A549 (cell line): ENCODE results near the gene BATF. TPM values are rescaled to one million over a fixed set of nuclear protein-coding genes. Genes with fewer than 3 reads are reported as not detected.

Experiments
- ATAC-seq, 2 experiments: fragments of 200-7000 bp in 1 of 2; fragments of >200 bp in 1 of 2; cut with Nextera tagmentation in 1 of 2; cut with Tn5 transposase in 1 of 2; 3 replicates each; pipeline versions ENCODE4 v1.8.0 to v1.9.1; 2018 to 2020; ENCODE audit warnings: mild to moderate bottlenecking in 1 of 2, moderate library complexity in 1 of 2
- CTCF ChIA-PET: fragments of 300-600 bp; sonication (Branson Sonifier 250); formaldehyde crosslinking; extraction: SDS; loops from one replicate; lab custom pipeline; 2021; ENCODE audit warnings: antibody characterized with exemption, inconsistent platforms; lab: Yijun Ruan, JAX
- POLR2A ChIA-PET: fragments of 350-600 bp; formaldehyde crosslinking; extraction: SDS; loops from one replicate; lab custom pipeline; 2021; ENCODE audit warnings: antibody characterized with exemption, inconsistent platforms; lab: Yijun Ruan, JAX
- DNase-seq, 2 experiments: peaks; one replicate each; pipeline versions ENCODE4 v3.0.0 to v3.0.0-alpha.2; 2011 to 2016; ENCODE audit warnings: low read depth in 1 of 2, low spot score in 1 of 2
- FAIRE-seq: peaks from 2 replicates; lab custom pipeline; 2011; peaks lifted over from hg19 to GRCh38; lab: Jason Lieb, UNC
- H3K27ac ChIP-seq, 2 experiments: fragments of >200 bp; sonication (Bioruptor Twin); formaldehyde crosslinking; 3 replicates each; pipeline ENCODE4 v1.5.1; 2016 to 2017
- H3K4me1 ChIP-seq: fragments of >200 bp; sonication (Bioruptor Twin); formaldehyde crosslinking; 3 replicates; pipeline ENCODE4 v1.6.1; 2016
- H3K4me2 ChIP-seq: fragments of >200 bp; sonication (Bioruptor Twin); formaldehyde crosslinking; 3 replicates; pipeline ENCODE4 v1.6.1; 2016
- H3K4me3 ChIP-seq: fragments of >200 bp; sonication (Bioruptor Twin); formaldehyde crosslinking; 3 replicates; pipeline ENCODE4 v1.5.1; 2016
- H3K9me3 ChIP-seq: fragments of >200 bp; sonication (Bioruptor Twin); formaldehyde crosslinking; 3 replicates; pipeline ENCODE4 v1.6.1; 2016
- CBX2 ChIP-seq: fragments of 200-600 bp; sonication (generic); IDR thresholded peaks from 2 replicates; pipeline ENCODE4 v1.6.1; 2016; ENCODE audit warnings: low read depth, mild to moderate bottlenecking, borderline replicate concordance
- CBX8 ChIP-seq: fragments of 200-600 bp; sonication (generic); IDR thresholded peaks from 2 replicates; pipeline ENCODE4 v1.6.1; 2016
- EHF ChIP-seq: fragments of 250-450 bp; sonication (Bioruptor Pico); IDR thresholded peaks from 2 replicates; pipeline ENCODE4 v1.5.0; 2020; ENCODE audit warnings: mild to moderate bottlenecking
- EHMT2 ChIP-seq: fragments of 200-600 bp; sonication (generic); IDR thresholded peaks from 2 replicates; pipeline ENCODE4 v1.6.1; 2016; ENCODE audit warnings: antibody characterized with exemption, low read depth, mild to moderate bottlenecking, moderate library complexity
- ESRRA ChIP-seq: fragments of 150-350 bp; IDR thresholded peaks from 2 replicates; pipeline ENCODE4 v1.6.1; 2014; ENCODE audit warnings: mild to moderate bottlenecking, low read length, borderline replicate concordance
- FOSB ChIP-seq: fragments of 250-450 bp; sonication (Bioruptor Pico); IDR thresholded peaks from 2 replicates; pipeline ENCODE4 v1.5.0; 2020; ENCODE audit warnings: mild to moderate bottlenecking, moderate library complexity
- HEYL ChIP-seq: fragments of 250-450 bp; sonication (Bioruptor Pico); IDR thresholded peaks from 2 replicates; pipeline ENCODE4 v1.8.0; 2021; ENCODE audit warnings: mild to moderate bottlenecking, moderate library complexity
- HOXB13 ChIP-seq: fragments of 250-450 bp; sonication (Bioruptor Pico); IDR thresholded peaks from 2 replicates; pipeline ENCODE4 v1.5.0; 2020; ENCODE audit warnings: low read depth, mild to moderate bottlenecking, moderate library complexity
- HOXB5 ChIP-seq: fragments of 250-450 bp; sonication (Bioruptor Pico); IDR thresholded peaks from 2 replicates; pipeline ENCODE4 v1.5.0; 2020; ENCODE audit warnings: mild to moderate bottlenecking, moderate library complexity
- JUNB ChIP-seq: fragments of >200 bp; sonication (Bioruptor Twin); formaldehyde crosslinking; IDR thresholded peaks from 2 replicates; pipeline ENCODE4 v1.6.1; 2016
- KDM5A ChIP-seq: fragments of 200-600 bp; sonication (generic); IDR thresholded peaks from 2 replicates; pipeline ENCODE4 v1.6.1; 2016; ENCODE audit warnings: antibody characterized with exemption, mild to moderate bottlenecking
- MYC ChIP-seq: IDR thresholded peaks from 2 replicates; pipeline ENCODE4 v1.6.1; 2012; ENCODE audit warnings: mild to moderate bottlenecking, inconsistent platforms, low read length, improper control_type of control experiment, borderline replicate concordance
- NFE2L2 ChIP-seq: fragments of 150-350 bp; conservative IDR thresholded peaks from 2 replicates; pipeline ENCODE4 v1.6.1; 2014; ENCODE audit warnings: low read length
- NR3C1 ChIP-seq: fragments of >200 bp; sonication (Bioruptor Twin); formaldehyde crosslinking; IDR thresholded peaks from 3 replicates; pipeline ENCODE4 v1.6.1; 2017
- POLR2A ChIP-seq: IDR thresholded peaks from 2 replicates; pipeline ENCODE4 v1.6.1; 2012; ENCODE audit warnings: mild to moderate bottlenecking, low read length
- RAD21 ChIP-seq, 2 experiments: fragments of >200 bp in 1 of 2; sonication (Bioruptor Twin) in 1 of 2; formaldehyde crosslinking in 1 of 2; IDR thresholded peaks in 1 of 2; conservative IDR thresholded peaks in 1 of 2; 2 replicates in 1 of 2; 3 replicates in 1 of 2; pipeline ENCODE4 v1.6.1; 2012 to 2018; ENCODE audit warnings: inconsistent platforms in 1 of 2
- RNF2 ChIP-seq: fragments of 200-600 bp; sonication (generic); IDR thresholded peaks from 2 replicates; pipeline ENCODE4 v1.6.1; 2016; ENCODE audit warnings: low read depth, mild to moderate bottlenecking, antibody characterized with exemption, moderate library complexity, borderline replicate concordance
- SREBF2 ChIP-seq: fragments of 450-650 bp; IDR thresholded peaks from 2 replicates; pipeline ENCODE4 v1.6.1; 2014; ENCODE audit warnings: mild to moderate bottlenecking, moderate library complexity
- ZSCAN20 ChIP-seq: fragments of 250-450 bp; sonication (Bioruptor Pico); IDR thresholded peaks from 2 replicates; pipeline ENCODE4 v1.8.0; 2022; ENCODE audit warnings: mild to moderate bottlenecking, moderate library complexity
- WGBS: methylation state at CpG from one replicate; pipeline ENCODE4 v1.1.6; 2017; ENCODE audit errors: missing lambda C conversion rate; 5-methylcytosine and 5-hydroxymethylcytosine counted together
- polyA plus RNA-seq, 4 experiments: library from polyadenylated mRNA; depleted of rRNA in 3 of 4; stranded (reverse); fragments of >200 nt; fragmentation: RNase III in 1 of 4; extraction: RNeasy Plus Mini Kit Qiagen cat#74134 plus additional on column Dnase treatment in 1 of 4; gene quantifications; 2 replicates in 3 of 4; 3 replicates in 1 of 4; pipeline ENCODE4 v1.2.3, GENCODE V29; 2011 to 2017
- TF ChIP-seq, protein P1 (sequence below): fragments of >200 bp; sonication (Bioruptor Twin); formaldehyde crosslinking; IDR thresholded peaks from 3 replicates; pipeline ENCODE4 v1.5.1; 2016
- TF ChIP-seq, protein P2 (sequence below): fragments of >200 bp; sonication (Bioruptor Twin); formaldehyde crosslinking; IDR thresholded peaks from 3 replicates; pipeline ENCODE4 v1.6.1; 2016
- TF ChIP-seq, protein P3 (sequence below): fragments of 450-650 bp; IDR thresholded peaks from 2 replicates; pipeline ENCODE4 v1.6.1; 2014; ENCODE audit warnings: antibody characterized with exemption
- TF ChIP-seq, protein P4 (sequence below): fragments of >200 bp; sonication (Bioruptor Twin); formaldehyde crosslinking; IDR thresholded peaks from 2 replicates; pipeline ENCODE4 v1.6.1; 2016
- TF ChIP-seq, protein P5 (sequence below): fragments of 150-350 bp; IDR thresholded peaks from 2 replicates; pipeline ENCODE4 v1.6.1; 2014; ENCODE audit warnings: low read depth, mild to moderate bottlenecking, low read length
- TF ChIP-seq, protein P6 (sequence below): fragments of 250-450 bp; sonication (Bioruptor Pico); IDR thresholded peaks from 2 replicates; pipeline ENCODE4 v1.5.0; 2020; ENCODE audit warnings: low read depth, mild to moderate bottlenecking, moderate library complexity
- TF ChIP-seq, protein P7 (sequence below): IDR thresholded peaks from 2 replicates; pipeline ENCODE4 v1.6.1; 2012
- TF ChIP-seq, protein P8 (sequence below): fragments of 250-450 bp; sonication (Bioruptor Pico); IDR thresholded peaks from 2 replicates; pipeline ENCODE4 v1.5.0; 2021; ENCODE audit warnings: mild to moderate bottlenecking, moderate library complexity, borderline replicate concordance

The BATF gene
- polyA plus RNA-seq, 2 of the 4 experiments (the other 2 are of a cell fraction): not detected

DNA sequence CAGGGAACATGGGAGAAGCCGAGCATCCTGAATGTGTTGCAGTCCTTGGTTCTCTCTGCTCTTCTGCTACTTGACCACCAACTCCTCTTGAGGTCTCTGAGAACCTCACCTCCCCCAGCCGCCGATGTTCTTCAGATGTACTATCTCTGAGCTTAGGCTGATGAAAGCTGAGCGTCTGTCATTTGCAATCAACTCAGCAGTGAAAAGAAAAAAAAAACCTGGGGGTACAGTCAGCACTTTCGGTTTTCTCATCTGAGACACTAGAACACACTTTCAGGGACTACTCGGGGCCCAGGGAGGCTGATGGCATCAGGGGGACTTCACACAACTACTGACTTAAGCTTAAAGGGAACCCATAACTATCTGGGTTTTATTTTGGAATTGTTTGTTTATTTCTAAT is 46.5 kb downstream of the BATF start:
- Histone ChIP-seq H3K9me3 (no peaks in the 10 kb centered on the region), H3K4me1 (no peaks in the 10 kb centered on the region), H3K4me3 (no peak overlapping the region), H3K4me2 (no peak overlapping the region), H3K27ac (no peak overlapping the region)
- CTCF ChIA-PET: interaction anchor here (1.5 to 13.7 kb wide), 3 partner anchors 8 to 86 kb away, joined by 7 to 546 read pairs (median 40); partner anchors contain the start of genes ERG28, FLVCR2 and TTLL5
- TF ChIP-seq HOXB13: no peak
- no peak for TF ChIP-seq EHF (CRISPR knock-in tag)
- TF ChIP-seq EHMT2: no peak
- no peak for TF ChIP-seq SREBF2
- TF ChIP-seq, protein P1, sequence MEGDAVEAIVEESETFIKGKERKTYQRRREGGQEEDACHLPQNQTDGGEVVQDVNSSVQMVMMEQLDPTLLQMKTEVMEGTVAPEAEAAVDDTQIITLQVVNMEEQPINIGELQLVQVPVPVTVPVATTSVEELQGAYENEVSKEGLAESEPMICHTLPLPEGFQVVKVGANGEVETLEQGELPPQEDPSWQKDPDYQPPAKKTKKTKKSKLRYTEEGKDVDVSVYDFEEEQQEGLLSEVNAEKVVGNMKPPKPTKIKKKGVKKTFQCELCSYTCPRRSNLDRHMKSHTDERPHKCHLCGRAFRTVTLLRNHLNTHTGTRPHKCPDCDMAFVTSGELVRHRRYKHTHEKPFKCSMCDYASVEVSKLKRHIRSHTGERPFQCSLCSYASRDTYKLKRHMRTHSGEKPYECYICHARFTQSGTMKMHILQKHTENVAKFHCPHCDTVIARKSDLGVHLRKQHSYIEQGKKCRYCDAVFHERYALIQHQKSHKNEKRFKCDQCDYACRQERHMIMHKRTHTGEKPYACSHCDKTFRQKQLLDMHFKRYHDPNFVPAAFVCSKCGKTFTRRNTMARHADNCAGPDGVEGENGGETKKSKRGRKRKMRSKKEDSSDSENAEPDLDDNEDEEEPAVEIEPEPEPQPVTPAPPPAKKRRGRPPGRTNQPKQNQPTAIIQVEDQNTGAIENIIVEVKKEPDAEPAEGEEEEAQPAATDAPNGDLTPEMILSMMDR: no peak
- TF ChIP-seq NFE2L2: no peak
- no peak for TF ChIP-seq HEYL
- no peak for TF ChIP-seq CBX2
- TF ChIP-seq ESRRA: no peak
- no peak for TF ChIP-seq CBX8
- TF ChIP-seq FOSB: no peak
- TF ChIP-seq, protein P2, sequence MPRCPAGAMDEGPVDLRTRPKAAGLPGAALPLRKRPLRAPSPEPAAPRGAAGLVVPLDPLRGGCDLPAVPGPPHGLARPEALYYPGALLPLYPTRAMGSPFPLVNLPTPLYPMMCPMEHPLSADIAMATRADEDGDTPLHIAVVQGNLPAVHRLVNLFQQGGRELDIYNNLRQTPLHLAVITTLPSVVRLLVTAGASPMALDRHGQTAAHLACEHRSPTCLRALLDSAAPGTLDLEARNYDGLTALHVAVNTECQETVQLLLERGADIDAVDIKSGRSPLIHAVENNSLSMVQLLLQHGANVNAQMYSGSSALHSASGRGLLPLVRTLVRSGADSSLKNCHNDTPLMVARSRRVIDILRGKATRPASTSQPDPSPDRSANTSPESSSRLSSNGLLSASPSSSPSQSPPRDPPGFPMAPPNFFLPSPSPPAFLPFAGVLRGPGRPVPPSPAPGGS: no peak
- TF ChIP-seq, protein P3, sequence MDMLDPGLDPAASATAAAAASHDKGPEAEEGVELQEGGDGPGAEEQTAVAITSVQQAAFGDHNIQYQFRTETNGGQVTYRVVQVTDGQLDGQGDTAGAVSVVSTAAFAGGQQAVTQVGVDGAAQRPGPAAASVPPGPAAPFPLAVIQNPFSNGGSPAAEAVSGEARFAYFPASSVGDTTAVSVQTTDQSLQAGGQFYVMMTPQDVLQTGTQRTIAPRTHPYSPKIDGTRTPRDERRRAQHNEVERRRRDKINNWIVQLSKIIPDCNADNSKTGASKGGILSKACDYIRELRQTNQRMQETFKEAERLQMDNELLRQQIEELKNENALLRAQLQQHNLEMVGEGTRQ: no peak
- TF ChIP-seq, protein P4, sequence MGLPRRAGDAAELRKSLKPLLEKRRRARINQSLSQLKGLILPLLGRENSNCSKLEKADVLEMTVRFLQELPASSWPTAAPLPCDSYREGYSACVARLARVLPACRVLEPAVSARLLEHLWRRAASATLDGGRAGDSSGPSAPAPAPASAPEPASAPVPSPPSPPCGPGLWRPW: no peak
- POLR2A ChIA-PET: no interaction called here
- ATAC-seq (no peak), FAIRE-seq (no peak), DNase-seq (no peak)
- 72% methylated on average over 6 of the region's 6 CpGs for WGBS

DNA sequence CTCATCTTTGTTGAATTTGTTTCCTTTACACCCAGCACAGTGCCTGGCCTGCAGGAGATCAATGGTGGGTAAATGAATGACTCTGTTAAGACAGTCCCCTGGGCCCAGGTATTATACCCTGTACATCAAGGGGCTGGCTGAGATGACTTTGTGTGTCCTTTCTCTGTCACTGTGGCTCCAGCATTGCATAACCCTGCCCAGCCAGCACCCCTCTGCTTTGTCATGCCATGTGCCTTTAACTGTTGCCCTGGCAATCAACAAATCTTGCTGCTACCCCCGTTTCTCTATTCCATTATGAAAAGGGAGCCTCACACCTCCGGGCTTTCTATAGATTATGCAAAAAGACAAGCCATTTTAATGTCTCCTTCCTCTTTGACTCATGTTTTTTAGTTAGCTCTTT is 48.5 kb downstream of the BATF start:
- no peak for DNase-seq
- WGBS: 15% methylated on average over 2 of the region's 2 CpGs
- Histone ChIP-seq H3K9me3 (no peaks in the 10 kb centered on the region), H3K4me3 (no peak overlapping the region), H3K4me2 (no peak overlapping the region), H3K4me1 (no peaks in the 10 kb centered on the region), H3K27ac (no peak overlapping the region)
- FAIRE-seq: no peak
- POLR2A ChIA-PET: no interaction called here
- CTCF ChIA-PET: interaction anchor here (0.6 to 13.7 kb wide), 6 partner anchors 9 to 1030 kb away, joined by 3 to 546 read pairs (median 6); partner anchors contain the start of genes ERG28 and TTLL5
- TF ChIP-seq POLR2A (no peak), HOXB5 (CRISPR knock-in tag) (no peak), CBX8 (no peak), KDM5A (no peak), ZSCAN20 (CRISPR knock-in tag) (no peak), NR3C1 (no peak), EHF (CRISPR knock-in tag) (no peak), RNF2 (no peak), RAD21 (conservative IDR thresholded peaks at IDR 0.05 in 1 of 2, IDR thresholded peaks at IDR 0.05 in 1 of 2) (no peak), CBX2 (no peak), FOSB (no peak), MYC (no peak), JUNB (no peak)
- TF ChIP-seq, protein P5, sequence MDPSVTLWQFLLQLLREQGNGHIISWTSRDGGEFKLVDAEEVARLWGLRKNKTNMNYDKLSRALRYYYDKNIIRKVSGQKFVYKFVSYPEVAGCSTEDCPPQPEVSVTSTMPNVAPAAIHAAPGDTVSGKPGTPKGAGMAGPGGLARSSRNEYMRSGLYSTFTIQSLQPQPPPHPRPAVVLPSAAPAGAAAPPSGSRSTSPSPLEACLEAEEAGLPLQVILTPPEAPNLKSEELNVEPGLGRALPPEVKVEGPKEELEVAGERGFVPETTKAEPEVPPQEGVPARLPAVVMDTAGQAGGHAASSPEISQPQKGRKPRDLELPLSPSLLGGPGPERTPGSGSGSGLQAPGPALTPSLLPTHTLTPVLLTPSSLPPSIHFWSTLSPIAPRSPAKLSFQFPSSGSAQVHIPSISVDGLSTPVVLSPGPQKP: no peak
- TF ChIP-seq, protein P6, sequence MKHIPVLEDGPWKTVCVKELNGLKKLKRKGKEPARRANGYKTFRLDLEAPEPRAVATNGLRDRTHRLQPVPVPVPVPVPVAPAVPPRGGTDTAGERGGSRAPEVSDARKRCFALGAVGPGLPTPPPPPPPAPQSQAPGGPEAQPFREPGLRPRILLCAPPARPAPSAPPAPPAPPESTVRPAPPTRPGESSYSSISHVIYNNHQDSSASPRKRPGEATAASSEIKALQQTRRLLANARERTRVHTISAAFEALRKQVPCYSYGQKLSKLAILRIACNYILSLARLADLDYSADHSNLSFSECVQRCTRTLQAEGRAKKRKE (CRISPR knock-in tag): no peak
- TF ChIP-seq, protein P7, sequence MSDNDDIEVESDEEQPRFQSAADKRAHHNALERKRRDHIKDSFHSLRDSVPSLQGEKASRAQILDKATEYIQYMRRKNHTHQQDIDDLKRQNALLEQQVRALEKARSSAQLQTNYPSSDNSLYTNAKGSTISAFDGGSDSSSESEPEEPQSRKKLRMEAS: no peak
- TF ChIP-seq, protein P8, sequence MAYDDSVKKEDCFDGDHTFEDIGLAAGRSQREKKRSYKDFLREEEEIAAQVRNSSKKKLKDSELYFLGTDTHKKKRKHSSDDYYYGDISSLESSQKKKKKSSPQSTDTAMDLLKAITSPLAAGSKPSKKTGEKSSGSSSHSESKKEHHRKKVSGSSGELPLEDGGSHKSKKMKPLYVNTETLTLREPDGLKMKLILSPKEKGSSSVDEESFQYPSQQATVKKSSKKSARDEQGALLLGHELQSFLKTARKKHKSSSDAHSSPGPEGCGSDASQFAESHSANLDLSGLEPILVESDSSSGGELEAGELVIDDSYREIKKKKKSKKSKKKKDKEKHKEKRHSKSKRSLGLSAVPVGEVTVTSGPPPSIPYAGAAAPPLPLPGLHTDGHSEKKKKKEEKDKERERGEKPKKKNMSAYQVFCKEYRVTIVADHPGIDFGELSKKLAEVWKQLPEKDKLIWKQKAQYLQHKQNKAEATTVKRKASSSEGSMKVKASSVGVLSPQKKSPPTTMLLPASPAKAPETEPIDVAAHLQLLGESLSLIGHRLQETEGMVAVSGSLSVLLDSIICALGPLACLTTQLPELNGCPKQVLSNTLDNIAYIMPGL: no peak
- TF ChIP-seq, protein P3: no peak
- ATAC-seq: no peak
